Right ventricle myocardium superior (tissue), 1 donor: ENCODE results near the gene RLN3. TPM values are rescaled to one million over a fixed set of nuclear protein-coding genes. Genes with fewer than 3 reads are reported as not detected.
"Not testable (repeated sequence)": the region's sequence is repeated elsewhere in the genome, so short reads cannot be mapped to it uniquely, and the experiment has no call there.

ENCODE experiments used
- ATAC-seq: fragments of 200-7000 bp; cut with Tn5 transposase; one replicate; pipeline ENCODE4 v1.9.1; 2020; ENCODE audit warnings: mild to moderate bottlenecking; ENCODE audit not compliant: poor library complexity
- DNase-seq: peaks from one replicate; pipeline ENCODE4 v3.0.0-alpha.2; 2020
- intact Hi-C: fragments of 100-400 bp; cut with DNase I; formaldehyde crosslinking; loops from one replicate; pipeline ENCODE4 v1.11.2; 2022
- total RNA-seq: library from RNA; stranded (reverse); fragmentation: NEBNext Ultra II Directional; extraction: Animal tissue kit (Norgen Biotek cat#: 25700); gene quantifications from one replicate; pipeline ENCODE4 v1.2.1, GENCODE V29; 2021
- donor health status: DM: no; HTN: yes; CAD: no; lungs with severe emphysema.

Gene RLN3
- total RNA-seq, 1 donor from 2014 or later, result not detected

DNA sequence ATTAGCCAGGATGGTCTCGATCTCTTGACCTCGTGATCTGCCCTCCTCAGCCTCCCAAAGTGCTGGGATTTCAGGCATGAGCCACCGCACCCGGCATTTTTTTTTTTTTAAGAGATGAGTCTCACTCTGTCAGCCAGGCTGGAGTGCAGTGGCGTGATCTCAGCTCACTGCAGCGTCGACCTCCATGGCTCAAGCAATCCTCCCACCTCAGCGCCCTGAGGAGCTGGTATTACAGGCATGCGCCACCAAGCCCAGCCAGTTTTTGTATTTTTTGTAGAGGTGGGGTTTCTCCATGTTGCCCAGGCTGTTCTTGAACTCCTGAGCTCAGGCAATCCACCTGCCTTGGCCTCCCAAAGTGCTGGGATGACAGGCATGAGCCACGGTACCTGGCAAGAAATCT, 19.9 kb downstream of the RLN3 start:
- intact Hi-C loops, DNase-seq, ATAC-seq: not testable (repeated sequence)

DNA sequence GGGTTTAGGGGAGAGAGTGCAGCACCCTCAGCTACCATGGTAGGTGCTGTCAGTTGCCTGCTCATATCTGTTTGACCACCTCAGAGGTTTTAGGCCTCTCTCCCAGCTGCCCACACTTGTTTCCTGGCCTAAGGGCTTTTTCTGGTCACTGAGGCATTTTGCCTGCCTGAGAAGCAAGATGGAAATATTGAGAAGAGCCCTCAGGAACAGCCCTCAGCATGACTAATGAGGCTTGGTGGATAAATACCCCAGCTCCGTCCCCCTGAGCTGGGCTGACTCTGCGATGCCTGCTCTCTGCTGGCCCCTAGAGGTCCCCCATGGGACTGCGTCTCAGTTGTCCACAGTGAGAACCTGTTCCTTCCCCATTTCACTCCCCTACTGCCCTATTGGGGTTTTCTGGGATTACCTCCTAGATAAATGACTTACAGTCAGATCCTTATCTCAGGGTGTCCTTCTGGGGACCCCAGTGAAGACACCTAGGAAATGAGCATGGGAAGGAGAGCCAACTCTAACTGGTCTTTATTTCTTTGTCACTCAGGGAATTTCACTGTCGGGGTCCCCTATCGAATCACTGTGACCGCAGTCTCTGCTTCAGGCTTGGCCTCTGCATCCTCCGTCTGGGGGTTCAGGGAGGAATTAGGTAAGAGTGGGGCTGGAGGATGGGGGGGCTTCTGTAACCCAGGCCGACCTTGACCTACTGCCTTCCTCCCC, 20.6 kb downstream of the RLN3 start:
- DNase-seq (peak; percentile 79), ATAC-seq (peak; percentile 77)
- intact Hi-C loops, result no loop called here

DNA sequence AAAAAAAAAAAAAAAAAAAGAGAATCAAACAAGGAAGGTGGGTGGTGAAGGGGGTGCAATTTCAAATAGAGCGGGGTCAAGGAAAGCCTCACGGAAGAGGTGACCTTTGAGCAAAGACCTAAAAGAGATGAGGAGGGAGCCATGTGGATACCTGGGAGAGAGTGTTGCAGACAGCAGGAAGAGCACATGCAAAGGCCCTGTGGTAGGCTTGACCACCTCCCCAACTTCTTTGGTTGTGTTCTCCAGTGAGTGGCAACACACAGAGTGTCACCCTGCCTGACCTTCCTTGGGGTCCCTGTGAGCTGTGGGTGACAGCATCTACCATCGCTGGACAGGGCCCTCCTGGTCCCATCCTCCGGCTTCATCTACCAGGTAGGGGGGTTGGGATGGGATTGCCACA, 22.6 kb downstream of the RLN3 start:
- intact Hi-C loops, result no loop called here
- no peak for DNase-seq
- ATAC-seq, result no peak

GRCh38 chr19:14050961-14051360, 23.0 kb downstream of the RLN3 start:
- ATAC-seq, DNase-seq, intact Hi-C loops: not testable (repeated sequence)

- DNase-seq (no peak), ATAC-seq (no peak)
- intact Hi-C loops, result no loop called here
Observed at GRCh38 chr19:14051980-14052379, 24.0 kb downstream of the RLN3 start.

DNA sequence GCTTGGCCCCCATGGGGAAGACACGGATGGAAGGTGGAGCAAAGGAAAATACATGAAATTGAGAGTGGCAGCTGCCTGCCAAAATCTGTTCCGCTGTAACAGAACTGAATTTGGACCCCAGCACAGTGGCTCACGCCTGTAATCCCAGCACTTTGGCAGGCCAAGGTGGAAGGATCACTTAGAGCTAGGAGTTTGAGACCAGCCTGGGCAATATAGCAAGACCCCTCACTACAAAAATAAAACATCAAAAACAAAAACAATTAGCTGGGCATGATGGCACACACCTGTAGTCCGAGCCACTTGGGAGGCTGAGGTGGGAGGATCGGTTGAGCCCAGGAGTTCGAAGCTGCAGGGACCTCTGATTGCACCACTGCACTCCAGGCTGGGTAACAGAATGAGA, 24.5 kb downstream of the RLN3 start:
- ATAC-seq (no peak), DNase-seq (no peak)
- intact Hi-C loops, result no loop called here

- no peak for ATAC-seq
- intact Hi-C loops, result no loop called here
- DNase-seq, result no peak
Observed at GRCh38 chr19:14053032-14053431, 25.1 kb downstream of the RLN3 start.

DNA sequence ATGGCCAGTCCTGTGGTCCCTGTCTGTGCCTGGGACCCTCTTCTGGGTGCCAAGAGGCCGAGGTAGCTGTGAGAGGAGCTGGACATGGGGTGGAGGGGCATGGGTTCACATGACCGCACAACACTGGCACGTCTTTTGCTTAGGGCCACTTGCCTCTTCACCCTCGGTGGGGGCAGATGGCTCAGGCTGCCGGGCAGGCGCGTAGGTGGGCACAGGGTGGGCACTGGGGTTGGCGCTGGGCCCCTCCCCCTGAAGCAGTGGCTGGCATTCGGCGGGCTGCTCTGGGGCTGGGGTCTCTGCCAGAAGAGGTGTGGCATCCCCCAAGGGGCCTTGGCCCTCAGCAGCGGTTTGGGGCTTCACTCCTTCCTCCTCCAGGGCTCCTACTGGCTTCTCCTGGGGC, 25.6 kb downstream of the RLN3 start:
- intact Hi-C loops, result no loop called here
- DNase-seq (no peak), ATAC-seq (no peak)

DNA sequence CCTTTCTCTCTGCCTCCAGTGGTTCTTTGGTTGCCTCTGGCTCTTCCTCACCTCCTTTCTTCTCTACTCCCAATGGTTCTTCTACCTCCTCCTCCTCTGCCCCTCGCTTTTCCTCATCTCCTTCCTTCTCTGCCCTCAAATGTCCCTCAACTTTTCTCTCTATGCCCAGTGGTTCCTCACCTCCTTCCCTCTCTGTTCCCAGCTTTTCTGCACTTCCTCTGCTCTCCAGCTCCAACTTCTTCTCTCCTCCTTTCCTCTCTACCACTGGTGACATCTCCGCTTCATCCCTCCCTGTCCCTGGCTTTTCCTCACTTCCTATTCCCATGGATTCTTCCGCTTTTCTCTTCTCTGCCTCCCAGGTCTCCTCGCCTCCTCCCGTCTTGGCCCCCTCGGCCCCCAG, 26.2 kb downstream of the RLN3 start:
- intact Hi-C loops, result no loop called here
- ATAC-seq (no peak), DNase-seq (no peak)

DNA sequence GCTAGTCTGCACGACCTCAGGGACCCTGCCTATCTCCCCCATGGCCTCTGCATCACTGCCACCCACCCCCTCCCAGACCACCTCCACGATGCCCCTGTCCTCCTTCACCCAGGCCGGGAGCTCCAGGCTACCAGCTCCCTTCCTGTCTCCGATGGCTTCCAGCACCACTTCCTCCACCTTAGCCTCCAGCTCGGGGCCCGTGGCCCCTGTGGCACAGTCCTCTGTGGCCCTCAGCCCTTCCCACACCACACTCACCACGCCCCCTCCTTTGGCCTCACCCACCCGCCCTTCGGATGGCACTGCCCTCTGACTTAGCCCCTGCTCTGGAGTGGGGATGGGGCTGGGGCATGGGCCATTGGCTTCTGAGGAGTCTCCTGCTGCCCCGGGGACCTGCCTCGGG, 26.8 kb downstream of the RLN3 start:
- intact Hi-C loops, result no loop called here
- DNase-seq, result no peak
- no peak for ATAC-seq

DNA sequence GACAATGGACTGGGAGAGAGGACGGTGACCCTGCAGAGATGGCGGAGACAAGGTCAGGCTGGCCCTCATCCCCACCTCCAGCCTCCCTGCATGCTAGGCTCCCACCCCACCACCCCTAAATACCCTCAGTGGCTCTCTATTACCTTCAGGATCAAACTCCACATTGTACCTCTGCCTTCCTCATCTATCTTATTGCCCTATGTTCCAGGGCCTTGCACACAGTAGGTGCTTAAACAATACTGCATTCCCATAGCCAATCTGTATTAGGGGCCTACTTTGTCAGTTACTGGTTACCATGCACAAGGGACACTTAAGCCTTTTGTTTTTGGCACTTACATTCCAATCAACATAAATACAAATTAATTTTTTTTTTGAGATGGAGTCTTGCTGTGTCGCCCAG, 27.4 kb downstream of the RLN3 start:
- no peak for ATAC-seq
- intact Hi-C loops, result no loop called here
- no peak for DNase-seq

DNA sequence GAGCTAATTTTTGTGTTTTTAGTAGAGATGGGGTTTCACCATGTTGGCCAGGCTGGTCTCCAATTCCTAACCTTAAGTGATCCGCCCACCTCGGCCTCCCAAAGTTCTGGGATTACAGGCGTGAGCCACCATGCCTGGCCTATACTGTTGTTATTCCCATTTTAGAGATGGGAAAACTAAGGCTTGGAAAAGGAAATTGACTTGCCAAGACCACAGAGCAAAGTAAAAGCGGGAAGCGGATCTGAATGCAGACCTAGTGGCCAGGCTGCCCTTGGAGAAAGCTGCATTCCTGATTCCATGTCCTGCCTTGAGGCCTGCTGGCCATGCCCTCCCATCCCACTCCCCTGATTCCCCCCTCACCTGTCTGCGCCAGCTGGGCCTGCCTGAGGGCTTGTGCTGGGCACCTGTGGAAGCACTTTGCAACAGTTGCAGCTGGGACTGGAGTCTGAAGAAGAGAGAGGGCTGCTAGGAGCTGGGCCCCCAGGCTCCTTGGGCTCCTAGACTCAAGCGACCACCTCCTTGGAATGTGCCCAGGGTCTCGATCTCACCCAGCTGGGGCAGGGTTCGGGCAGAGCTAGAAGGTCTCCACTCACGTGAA, 28.2 kb downstream of the RLN3 start:
- no peak for ATAC-seq
- no peak for DNase-seq
- intact Hi-C loops, result no loop called here

DNA sequence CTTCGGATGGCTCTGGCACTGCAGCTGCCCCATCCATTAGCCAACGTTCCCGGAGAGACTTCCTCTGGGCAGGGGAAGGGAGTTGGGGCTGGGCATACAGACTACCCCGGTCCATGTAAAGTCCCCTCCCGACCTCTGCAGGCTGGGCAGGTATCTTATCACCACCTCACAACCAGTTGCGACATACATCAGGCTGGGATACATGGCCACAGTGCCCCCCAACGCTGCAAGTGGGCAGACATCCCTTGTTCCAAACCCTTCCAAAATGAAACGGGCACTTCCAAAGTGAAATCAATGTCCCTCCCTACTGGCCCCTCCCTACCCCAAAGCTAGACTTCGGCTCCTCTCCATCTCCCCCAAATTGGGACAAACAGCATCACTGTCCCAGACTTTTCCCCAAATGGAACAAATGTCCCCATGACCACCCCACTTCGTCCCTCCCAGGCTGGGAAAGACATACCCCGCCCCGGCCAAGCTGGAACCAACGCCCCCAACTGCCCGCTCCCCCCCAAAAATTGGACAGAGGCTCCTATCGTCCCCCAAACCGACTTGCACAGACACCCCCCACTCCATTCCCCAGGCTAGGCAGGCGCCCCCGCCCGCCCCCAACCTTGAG, 28.9 kb downstream of the RLN3 start:
- intact Hi-C loops, result no loop called here
- no peak for ATAC-seq
- no peak for DNase-seq

DNA sequence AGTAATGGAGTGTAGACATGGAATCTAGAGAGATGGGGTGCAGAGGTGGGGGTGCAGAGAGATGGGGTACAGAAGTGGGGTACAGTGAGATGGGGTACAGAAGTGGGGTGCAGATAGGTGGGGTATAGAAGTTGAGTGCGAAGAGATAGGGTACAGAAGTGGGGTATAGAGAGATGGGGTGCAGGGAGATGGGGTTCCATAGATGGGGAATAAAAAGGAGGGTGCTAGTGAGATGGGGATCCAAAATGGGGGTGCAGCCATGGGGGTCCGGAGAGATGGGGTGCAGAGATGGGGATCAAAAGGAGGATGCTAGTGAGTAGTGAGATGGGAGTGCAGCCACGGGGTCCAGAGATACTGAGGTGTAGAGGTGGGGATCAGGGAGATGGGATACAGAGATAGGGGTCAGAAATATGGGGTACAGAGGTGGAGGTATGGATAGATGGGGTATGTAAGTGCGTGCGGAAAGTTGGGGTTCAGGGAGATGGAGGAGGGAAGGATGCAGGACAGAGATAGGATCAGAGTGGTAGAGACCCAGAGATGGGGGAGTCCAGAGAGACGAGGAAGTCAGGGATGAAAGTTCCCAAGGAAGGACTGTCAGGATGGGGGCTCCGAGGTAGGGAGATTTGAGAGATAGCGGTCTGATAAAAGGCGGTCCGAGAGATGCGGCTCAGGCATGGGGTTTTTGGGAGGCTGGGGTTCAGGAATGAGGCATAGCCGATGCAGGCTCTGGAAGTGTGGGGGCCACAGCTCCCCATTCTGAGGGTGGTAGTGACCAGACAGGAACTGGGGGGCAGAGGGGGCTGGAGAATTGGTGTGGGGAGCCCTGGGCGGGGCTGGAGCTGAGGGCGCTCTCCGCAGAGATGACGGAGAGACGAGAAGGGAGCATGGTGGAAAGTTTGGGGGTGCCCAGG, 30.5 kb downstream of the RLN3 start:
- intact Hi-C loops, result no loop called here
- DNase-seq (no peak), ATAC-seq (no peak)

DNA sequence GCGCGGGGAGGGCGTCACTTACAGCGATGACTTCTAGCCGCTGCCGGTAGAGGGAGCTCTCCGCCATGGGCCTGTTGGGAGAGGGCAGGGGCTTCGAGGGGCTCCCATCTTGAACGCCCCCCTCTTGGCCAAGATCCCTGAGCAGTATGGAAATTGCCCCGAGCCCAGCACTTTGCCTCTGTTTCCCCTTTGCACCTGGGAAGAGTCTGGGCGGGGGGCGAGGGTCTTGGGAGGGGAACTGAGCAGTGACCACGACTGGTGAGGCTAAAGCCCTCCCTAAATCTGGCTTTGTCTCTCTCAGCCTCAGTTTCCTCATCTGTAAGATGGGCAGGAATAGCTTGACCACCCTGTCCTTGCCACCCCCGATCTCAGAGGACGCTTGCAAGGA, 31.1 kb downstream of the RLN3 start:
- intact Hi-C loops, result no loop called here
- DNase-seq (no peak), ATAC-seq (no peak)

- ATAC-seq (no peak), DNase-seq (no peak)
- intact Hi-C loops, result no loop called here
Observed at GRCh38 chr19:14059652-14060155, 31.8 kb downstream of the RLN3 start.

- intact Hi-C loops, result no loop called here
- no peak for DNase-seq
- ATAC-seq, result no peak
Observed at GRCh38 chr19:14061081-14061749, 33.3 kb downstream of the RLN3 start.

GRCh38 chr19:14061751-14062557, 34.0 kb downstream of the RLN3 start, which contains the start of gene PALM3:
PALM3 (minus strand) TSS chr19:14062076; CDS start chr19:14061980, 96 bp downstream.
- intact Hi-C loops, result no loop called here
- DNase-seq (no peak), ATAC-seq (no peak)
